Liver (tissue), 9 donors: ENCODE measurements around the gene ITLN1. TPM values are rescaled to one million over a fixed set of nuclear protein-coding genes. Genes with fewer than 3 reads are reported as not detected.

Source experiments
- DNase-seq: peaks from one replicate; pipeline ENCODE4 v3.0.0-alpha.2; 2017; ENCODE audit warnings: low spot score
- H3K27ac ChIP-seq, 2 donors: one replicate each; pipeline ENCODE4 v1.7.0; 2013; ENCODE audit warnings: inconsistent platforms in 2 of 2, low read length in 2 of 2, control low read depth in 1 of 2, low read depth in 1 of 2, mild to moderate bottlenecking in 1 of 2
- H3K27me3 ChIP-seq, 4 donors: one replicate each; pipeline versions ENCODE4 v1.6.1 to v1.7.0; 2013; ENCODE audit warnings: low read length in 3 of 4, inconsistent platforms in 1 of 4, mild to moderate bottlenecking in 1 of 4, moderate library complexity in 1 of 4; ENCODE audit not compliant: control insufficient read depth in 4 of 4, insufficient read depth in 4 of 4
- H3K36me3 ChIP-seq, 4 donors: one replicate each; pipeline versions ENCODE4 v1.6.1 to v1.7.0; 2013; ENCODE audit warnings: low read length in 3 of 4, mild to moderate bottlenecking in 3 of 4, low read depth in 1 of 4, moderate library complexity in 1 of 4; ENCODE audit not compliant: control insufficient read depth in 4 of 4, insufficient read depth in 3 of 4
- H3K4me1 ChIP-seq, 4 donors: one replicate each; pipeline versions ENCODE4 v1.6.1 to v1.7.0; 2013; ENCODE audit warnings: low read length in 3 of 4, mild to moderate bottlenecking in 3 of 4, moderate library complexity in 1 of 4; ENCODE audit not compliant: control insufficient read depth in 4 of 4, insufficient read depth in 4 of 4
- H3K4me3 ChIP-seq, 3 donors: one replicate each; pipeline versions ENCODE4 v1.6.1 to v1.7.0; 2013; ENCODE audit warnings: low read length in 3 of 3, control low read depth in 1 of 3, low read depth in 1 of 3, mild to moderate bottlenecking in 1 of 3
- H3K9ac ChIP-seq, 2 donors: one replicate each; pipeline ENCODE4 v1.7.0; 2013; ENCODE audit warnings: low read length in 2 of 2, mild to moderate bottlenecking in 2 of 2, moderate library complexity in 2 of 2, control low read depth in 1 of 2, low read depth in 1 of 2
- H3K9me3 ChIP-seq, 4 donors: one replicate each; pipeline versions ENCODE4 v1.6.1 to v1.7.0; 2013; ENCODE audit warnings: low read length in 3 of 4; ENCODE audit not compliant: control insufficient read depth in 4 of 4
- ATF3 ChIP-seq: IDR thresholded peaks from 2 replicates; pipeline ENCODE4 v1.6.1; 2016; ENCODE audit warnings: antibody characterized with exemption
- CTCF ChIP-seq: fragments of 150-350 bp; IDR thresholded peaks from 2 replicates; pipeline ENCODE4 v1.5.1; 2017; ENCODE audit warnings: improper control_type of control experiment, low read depth, low read length; ENCODE audit not compliant: missing input control
- EGR1 ChIP-seq, 2 donors: IDR thresholded peaks; 2 replicates each; pipeline ENCODE4 v1.6.1; 2016 to 2018; ENCODE audit warnings: antibody characterized with exemption in 2 of 2, low read depth in 2 of 2
- FOXA1 ChIP-seq: IDR thresholded peaks from 2 replicates; pipeline ENCODE4 v1.6.1; 2016; ENCODE audit warnings: antibody characterized with exemption
- FOXA2 ChIP-seq: IDR thresholded peaks from 2 replicates; pipeline ENCODE4 v1.6.1; 2016; ENCODE audit warnings: antibody characterized with exemption
- GABPA ChIP-seq, 2 donors: IDR thresholded peaks in 1 of 2; conservative IDR thresholded peaks in 1 of 2; 2 replicates each; pipeline ENCODE4 v1.6.1; 2016; ENCODE audit warnings: antibody characterized with exemption in 2 of 2, mild to moderate bottlenecking in 1 of 2, moderate library complexity in 1 of 2
- HNF4A ChIP-seq, 2 donors: conservative IDR thresholded peaks; 2 replicates each; pipeline ENCODE4 v1.6.1; 2016; ENCODE audit warnings: antibody characterized with exemption in 2 of 2, mild to moderate bottlenecking in 2 of 2
- HNF4G ChIP-seq: IDR thresholded peaks from 2 replicates; pipeline ENCODE4 v1.6.1; 2016; ENCODE audit warnings: antibody characterized with exemption
- JUND ChIP-seq, 2 donors: IDR thresholded peaks; 2 replicates each; pipeline ENCODE4 v1.6.1; 2016; ENCODE audit warnings: antibody characterized with exemption in 2 of 2
- MAX ChIP-seq: IDR thresholded peaks from 2 replicates; pipeline ENCODE4 v1.6.1; 2016; ENCODE audit warnings: antibody characterized with exemption
- NR2F2 ChIP-seq: IDR thresholded peaks from 2 replicates; pipeline ENCODE4 v1.6.1; 2016; ENCODE audit warnings: antibody characterized with exemption
- RAD21 ChIP-seq, 2 donors: IDR thresholded peaks; 2 replicates each; pipeline ENCODE4 v1.6.1; 2016; ENCODE audit warnings: antibody characterized with exemption in 2 of 2, mild to moderate bottlenecking in 2 of 2
- REST ChIP-seq: IDR thresholded peaks from 2 replicates; pipeline ENCODE4 v1.6.1; 2016; ENCODE audit warnings: antibody characterized with exemption, mild to moderate bottlenecking
- RXRA ChIP-seq, 2 donors: IDR thresholded peaks; 2 replicates each; pipeline ENCODE4 v1.6.1; 2017 to 2018; ENCODE audit warnings: antibody characterized with exemption in 2 of 2, mild to moderate bottlenecking in 1 of 2
- SP1 ChIP-seq: IDR thresholded peaks from 2 replicates; pipeline ENCODE4 v1.6.1; 2018; ENCODE audit warnings: antibody characterized with exemption, mild to moderate bottlenecking
- TAF1 ChIP-seq: conservative IDR thresholded peaks from 2 replicates; pipeline ENCODE4 v1.6.1; 2016; ENCODE audit warnings: antibody characterized with exemption, mild to moderate bottlenecking
- YY1 ChIP-seq: IDR thresholded peaks from 2 replicates; pipeline ENCODE4 v1.6.1; 2016; ENCODE audit warnings: antibody characterized with exemption, mild to moderate bottlenecking
- ZBTB33 ChIP-seq: IDR thresholded peaks from 2 replicates; pipeline ENCODE4 v1.6.1; 2016; ENCODE audit warnings: antibody characterized with exemption
- WGBS: extraction: QIAGEN DNeasy Blood & Tissue Kit; methylation state at CpG from one replicate; pipeline ENCODE4 v1.1.7; 2013; 5-methylcytosine and 5-hydroxymethylcytosine counted together
- polyA plus RNA-seq, 2 donors: library from polyadenylated mRNA; stranded (reverse) in 1 of 2; unstranded in 1 of 2; fragments of 200-250 nt in 1 of 2; fragments of >200 nt in 1 of 2; fragmentation: Nextera tagmentation in 1 of 2; extraction: Ambion mirVana in 1 of 2; gene quantifications; one replicate each; pipeline versions ENCODE4 v1.2.1 to v1.2.3, GENCODE V29; 2013 to 2015
- total RNA-seq, 2 donors: library from RNA; depleted of rRNA; stranded (reverse); fragments of >200 nt; gene quantifications; one replicate each; pipeline ENCODE4 v1.2.3, GENCODE V29; 2014
- donor health status: healthy.
- donor health status: healthy.
- donor health status: healthy.
- donor health status: healthy.
- donor health status: healthy.

Gene ITLN1
- total and polyA plus RNA-seq, 4 donors = 3.7 to 13.4 (median 5.5) TPM

- TF ChIP-seq FOXA1 (no peak), RXRA (IDR thresholded peaks at IDR 0.05) (no peak), GABPA (IDR thresholded peaks at IDR 0.05 in 1 of 2, conservative IDR thresholded peaks at IDR 0.05 in 1 of 2) (no peak), HNF4G (no peak), REST (no peak), MAX (no peak), ZBTB33 (no peak), CTCF (no peak), YY1 (no peak), EGR1 (IDR thresholded peaks at IDR 0.05; ENCODE audit: low read depth in 2 of 2) (no peak), HNF4A (conservative IDR thresholded peaks at IDR 0.05) (no peak), JUND (IDR thresholded peaks at IDR 0.05) (no peak), TAF1 (no peak), FOXA2 (no peak), NR2F2 (no peak), ATF3 (no peak), RAD21 (IDR thresholded peaks at IDR 0.05) (no peak), SP1 (no peak)
- peaks cover 2 to 14% (median 12%) of the 10 kb centered on the region in 4 donors for H3K4me1 ChIP-seq
- no peaks in the 10 kb centered on the region for H3K36me3 ChIP-seq
- no peak overlapping the region for H3K4me3 ChIP-seq
- H3K27ac ChIP-seq = no peak overlapping the region
- H3K27me3 ChIP-seq = no peaks in the 10 kb centered on the region
- DNase-seq = no peak
- no peaks in the 10 kb centered on the region for H3K9me3 ChIP-seq
- 82% methylated on average over 5 of the region's 5 CpGs for WGBS
- H3K9ac ChIP-seq = no peak overlapping the region
Observed at GRCh38 chr1:160865337-160865736, 19.6 kb downstream of the ITLN1 start.
